Fibroblast of mammary gland (primary cell): ENCODE data around the gene CLDN3.
A peak's percentile ranks its signal among the peaks of the same experiment; 100 is the strongest.

ENCODE experiments used
- DNase-seq: peaks from one replicate; pipeline ENCODE4 v3.0.0-alpha.2; 2010; ENCODE audit warnings: low read depth
- H3K4me3 ChIP-seq: 2 replicates; pipeline ENCODE4 v1.5.1; 2011; ENCODE audit warnings: low read depth, mild to moderate bottlenecking, low read length, moderate library complexity; ENCODE audit not compliant: control insufficient read depth
- TF ChIP-seq, protein P1 (sequence below): conservative IDR thresholded peaks from 2 replicates; pipeline ENCODE4 v1.5.1; 2011; ENCODE audit warnings: low read depth, low read length, inconsistent platforms; ENCODE audit not compliant: control insufficient read depth, insufficient read depth

Gene CLDN3, protein sequence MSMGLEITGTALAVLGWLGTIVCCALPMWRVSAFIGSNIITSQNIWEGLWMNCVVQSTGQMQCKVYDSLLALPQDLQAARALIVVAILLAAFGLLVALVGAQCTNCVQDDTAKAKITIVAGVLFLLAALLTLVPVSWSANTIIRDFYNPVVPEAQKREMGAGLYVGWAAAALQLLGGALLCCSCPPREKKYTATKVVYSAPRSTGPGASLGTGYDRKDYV

DNA sequence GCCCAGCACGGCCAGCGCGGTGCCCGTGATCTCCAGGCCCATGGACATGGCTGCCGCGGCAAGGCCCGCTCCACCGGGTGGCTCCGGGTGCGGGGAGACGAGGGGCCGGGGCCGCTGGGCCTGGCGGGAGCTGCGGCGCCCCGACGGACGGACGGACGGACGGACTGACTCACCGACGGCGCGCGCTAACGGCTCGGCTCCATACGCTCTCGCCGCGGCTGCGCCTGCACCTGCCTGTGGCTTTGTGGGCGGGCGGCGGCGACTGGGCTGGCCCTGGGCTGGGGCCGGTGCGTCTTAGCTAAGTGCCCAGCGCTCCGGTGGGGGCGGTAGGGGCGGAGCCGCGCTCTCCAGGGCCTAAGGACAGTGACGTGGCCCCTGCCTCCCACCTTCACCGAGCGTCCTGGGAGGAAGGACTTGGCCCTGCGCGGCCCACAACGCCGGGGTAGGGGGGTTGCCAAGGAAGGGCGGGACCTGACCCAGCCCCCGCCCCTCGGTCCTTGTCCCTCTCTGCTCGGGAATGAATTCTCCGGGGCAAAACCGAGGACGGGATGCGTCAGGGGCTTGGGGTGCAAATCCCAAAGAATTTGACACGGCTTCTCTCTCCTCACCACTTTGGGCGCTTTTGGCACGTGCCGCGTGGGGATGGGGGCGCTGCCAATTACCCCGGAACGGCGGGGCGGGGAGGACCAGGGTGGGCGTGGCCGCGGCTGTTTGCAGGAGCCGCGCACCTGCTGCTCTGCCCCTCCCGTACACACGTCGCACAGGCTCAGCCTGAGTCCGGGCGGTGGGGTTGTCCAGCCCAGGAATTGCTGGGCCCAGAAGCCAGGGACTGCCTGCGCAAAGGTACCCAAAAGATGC is at the start of gene CLDN3:
CLDN3 (minus strand) TSS at position 269 of the 858 bp plus-strand sequence; CDS start at position 48, 221 bp downstream.
- TF ChIP-seq, protein P1, sequence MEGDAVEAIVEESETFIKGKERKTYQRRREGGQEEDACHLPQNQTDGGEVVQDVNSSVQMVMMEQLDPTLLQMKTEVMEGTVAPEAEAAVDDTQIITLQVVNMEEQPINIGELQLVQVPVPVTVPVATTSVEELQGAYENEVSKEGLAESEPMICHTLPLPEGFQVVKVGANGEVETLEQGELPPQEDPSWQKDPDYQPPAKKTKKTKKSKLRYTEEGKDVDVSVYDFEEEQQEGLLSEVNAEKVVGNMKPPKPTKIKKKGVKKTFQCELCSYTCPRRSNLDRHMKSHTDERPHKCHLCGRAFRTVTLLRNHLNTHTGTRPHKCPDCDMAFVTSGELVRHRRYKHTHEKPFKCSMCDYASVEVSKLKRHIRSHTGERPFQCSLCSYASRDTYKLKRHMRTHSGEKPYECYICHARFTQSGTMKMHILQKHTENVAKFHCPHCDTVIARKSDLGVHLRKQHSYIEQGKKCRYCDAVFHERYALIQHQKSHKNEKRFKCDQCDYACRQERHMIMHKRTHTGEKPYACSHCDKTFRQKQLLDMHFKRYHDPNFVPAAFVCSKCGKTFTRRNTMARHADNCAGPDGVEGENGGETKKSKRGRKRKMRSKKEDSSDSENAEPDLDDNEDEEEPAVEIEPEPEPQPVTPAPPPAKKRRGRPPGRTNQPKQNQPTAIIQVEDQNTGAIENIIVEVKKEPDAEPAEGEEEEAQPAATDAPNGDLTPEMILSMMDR: no peak
- H3K4me3 ChIP-seq: no peak within 1 kb of the TSS
- no peak for DNase-seq

- TF ChIP-seq, protein P1: no peak
- no peak for DNase-seq
These were observed 47.1 kb upstream of the CLDN3 start for GRCh38 chr7:73817121-73817520.

GRCh38 chr7:73815436-73815835 is 45.4 kb upstream of the CLDN3 start:
- DNase-seq: no peak
- TF ChIP-seq, protein P1: no peak
- no peak overlapping the region for H3K4me3 ChIP-seq

More at GRCh38 chr7:73817121-73817520, 47.1 kb upstream of the CLDN3 start:
- no peak overlapping the region for H3K4me3 ChIP-seq

DNA sequence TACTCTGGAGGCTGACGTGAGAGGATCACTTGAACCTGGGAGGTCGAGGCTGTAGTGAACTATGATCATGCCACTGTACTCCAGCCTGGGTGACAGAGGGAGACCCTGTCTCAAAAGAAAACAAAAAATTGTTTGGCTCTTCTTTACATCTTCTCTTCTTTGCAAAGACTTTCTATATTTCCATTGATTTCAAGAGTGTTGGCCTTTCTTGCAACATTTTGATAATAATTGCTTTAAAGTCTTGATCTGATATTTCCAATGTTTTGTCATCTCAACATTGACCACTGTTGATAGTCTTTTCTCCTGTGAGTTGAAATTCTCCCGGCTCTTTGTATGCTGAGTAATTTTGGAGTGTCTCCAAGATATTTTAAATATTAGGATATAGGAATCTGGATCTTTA is 42.9 kb upstream of the CLDN3 start:
- TF ChIP-seq, protein P1: no peak
- no peak overlapping the region for H3K4me3 ChIP-seq
- DNase-seq: no peak

GRCh38 chr7:73811760-73812168 is 41.7 kb upstream of the CLDN3 start:
- TF ChIP-seq, protein P1: peak; percentile 82
- no peak overlapping the region for H3K4me3 ChIP-seq
- DNase-seq: peak; percentile 58

GRCh38 chr7:73810998-73811360 is 40.9 kb upstream of the CLDN3 start:
- TF ChIP-seq, protein P1: no peak
- no peak overlapping the region for H3K4me3 ChIP-seq

More at GRCh38 chr7:73810998-73811360, 40.9 kb upstream of the CLDN3 start:
- no peak for DNase-seq
